Measurements from ENCODE around the gene SCAMP3.

The SCAMP3 gene

DNA sequence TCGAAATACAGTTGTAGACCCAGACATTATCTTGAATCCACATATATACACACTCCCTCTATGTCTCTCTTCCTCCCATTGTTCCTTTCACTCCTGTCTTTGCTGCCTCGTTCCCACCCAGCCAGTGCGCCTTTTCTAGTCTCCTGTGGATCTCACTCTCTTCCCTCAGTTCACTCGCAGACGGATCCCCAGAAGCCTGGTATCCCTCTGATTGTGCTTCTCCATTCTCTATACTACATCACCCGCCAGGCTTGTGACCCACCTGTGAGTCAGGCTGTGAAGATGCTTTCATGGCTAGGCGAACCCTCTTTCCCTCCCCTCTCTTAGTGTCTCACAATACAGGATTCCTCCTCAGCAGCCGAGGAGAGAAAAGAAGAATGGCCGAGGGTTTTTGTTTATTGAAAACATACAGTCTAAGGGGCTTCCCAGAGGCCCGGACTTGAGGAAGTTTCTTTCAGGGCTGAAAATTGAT, 16.6 kb upstream of the SCAMP3 start:
- no peak for DNase-seq (ENCODE audit: low spot score in 2 of 2)
- H3K27ac Mint-ChIP-seq (ENCODE audit: low read depth), result peak overlapping the region; percentile 38
- H3K4me3 Mint-ChIP-seq, result peak overlapping the region; percentile 73
- no peak for ATAC-seq (replicated peaks; ENCODE audit: extremely low read depth, poor library complexity, severe bottlenecking)
- H3K4me1 Mint-ChIP-seq, result peaks cover 25% of the 10 kb centered on the region
- peaks cover 10% of the 10 kb centered on the region for H3K36me3 Mint-ChIP-seq (ENCODE audit: insufficient read depth)
- H3K9me3 Mint-ChIP-seq, result no peaks in the 10 kb centered on the region
- no peaks in the 10 kb centered on the region for H3K27me3 Mint-ChIP-seq

DNA sequence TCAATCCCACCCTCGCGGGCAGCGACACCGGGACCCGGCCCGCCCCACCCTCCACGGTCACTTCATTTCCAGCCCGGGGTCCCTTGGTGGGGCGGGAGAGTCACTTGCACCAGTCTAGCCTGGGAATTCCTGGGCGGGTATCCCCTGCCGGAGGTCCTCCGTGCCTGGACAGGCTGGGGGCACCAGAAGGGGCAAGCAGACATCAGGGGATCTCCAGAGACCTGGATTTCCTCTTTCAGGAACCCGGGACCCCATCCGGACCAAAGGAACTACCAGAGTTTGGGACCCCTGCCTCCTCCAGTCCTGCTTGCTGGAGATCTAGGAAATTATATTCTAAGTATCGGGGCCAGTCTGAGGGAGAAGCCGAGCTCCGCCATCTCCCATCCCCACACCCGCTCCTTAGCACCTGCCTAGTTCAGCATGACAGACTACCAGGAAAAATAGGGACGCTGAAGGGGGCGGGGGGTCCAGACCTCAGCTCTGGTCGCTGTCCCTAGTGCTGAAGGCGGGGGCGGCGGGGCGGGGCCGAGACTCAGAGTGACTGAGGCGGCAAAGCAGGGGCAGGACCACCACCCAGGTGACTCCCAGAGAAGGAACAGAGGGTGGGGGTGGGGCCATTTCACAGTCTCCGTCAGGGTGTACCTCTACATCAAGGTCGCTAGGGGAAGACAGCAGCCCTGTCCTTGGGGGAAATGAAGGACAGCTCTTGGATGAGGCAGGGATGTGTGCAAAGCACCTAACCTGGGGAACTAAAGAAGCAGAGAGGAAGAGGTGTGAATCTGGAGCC, 15.9 kb upstream of the SCAMP3 start:
- Mint-ChIP-seq H3K36me3 (ENCODE audit: insufficient read depth) (peaks cover 15% of the 10 kb centered on the region), H3K4me1 (peaks cover 29% of the 10 kb centered on the region), H3K27me3 (no peaks in the 10 kb centered on the region), H3K27ac (ENCODE audit: low read depth) (peak overlapping the region; percentile 38), H3K9me3 (no peaks in the 10 kb centered on the region), H3K4me3 (peak overlapping the region; percentile 73)
- ATAC-seq (replicated peaks; ENCODE audit: extremely low read depth, poor library complexity, severe bottlenecking) (peak; percentile 52), DNase-seq (ENCODE audit: low spot score in 2 of 2) (peak; percentile 51 to 56)

DNA sequence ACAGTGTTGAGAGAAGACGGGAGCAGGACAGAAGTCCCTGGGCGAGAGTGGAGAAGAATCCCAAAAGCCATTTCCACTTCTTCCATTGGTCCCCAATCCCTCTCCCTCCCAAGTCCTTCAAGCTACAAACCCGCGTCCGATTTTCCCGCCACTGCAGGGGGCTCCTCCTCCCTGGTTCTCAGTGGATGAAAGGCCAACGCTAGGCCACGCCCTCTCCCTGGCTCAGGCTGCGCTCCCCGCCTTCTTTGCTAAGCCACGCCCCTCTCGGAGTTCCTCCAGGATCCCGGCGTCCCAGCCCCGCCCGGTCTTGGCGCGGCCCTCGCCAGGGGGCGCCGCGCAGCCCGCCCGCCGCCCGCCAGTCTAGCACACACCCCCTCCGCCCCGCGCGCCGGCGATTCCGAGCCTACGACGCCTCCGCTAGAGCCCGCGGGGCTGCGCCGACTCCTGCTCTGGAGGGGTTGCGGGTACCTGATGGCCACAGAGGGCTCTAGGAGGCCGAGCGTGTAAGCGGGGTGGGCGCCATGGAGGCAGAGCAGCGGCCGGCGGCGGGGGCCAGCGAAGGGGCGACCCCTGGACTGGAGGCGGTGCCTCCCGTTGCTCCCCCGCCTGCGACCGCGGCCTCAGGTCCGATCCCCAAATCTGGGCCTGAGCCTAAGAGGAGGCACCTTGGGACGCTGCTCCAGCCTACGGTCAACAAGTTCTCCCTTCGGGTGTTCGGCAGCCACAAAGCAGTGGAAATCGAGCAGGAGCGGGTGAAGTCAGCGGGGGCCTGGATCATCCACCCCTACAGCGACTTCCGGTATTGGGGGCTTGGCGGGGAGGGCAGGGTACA, 15.1 kb upstream of the SCAMP3 start, which contains the start of gene HCN3:
HCN3 (plus strand) TSS at position 394 of the 832 bp plus-strand sequence; CDS start at position 522, 128 bp downstream.
- Mint-ChIP-seq H3K27me3 (no peaks in the 10 kb centered on the region), H3K36me3 (ENCODE audit: insufficient read depth) (peaks cover 16% of the 10 kb centered on the region), H3K4me1 (peaks cover 36% of the 10 kb centered on the region), H3K9me3 (no peaks in the 10 kb centered on the region), H3K4me3 (peak within 1 kb of the TSS; percentile 73), H3K27ac (ENCODE audit: low read depth) (no peak within 1 kb of the TSS)
- DNase-seq (ENCODE audit: low spot score in 2 of 2) (peak; percentile 66 to 70), ATAC-seq (replicated peaks; ENCODE audit: extremely low read depth, poor library complexity, severe bottlenecking) (peak; percentile 33)

DNA sequence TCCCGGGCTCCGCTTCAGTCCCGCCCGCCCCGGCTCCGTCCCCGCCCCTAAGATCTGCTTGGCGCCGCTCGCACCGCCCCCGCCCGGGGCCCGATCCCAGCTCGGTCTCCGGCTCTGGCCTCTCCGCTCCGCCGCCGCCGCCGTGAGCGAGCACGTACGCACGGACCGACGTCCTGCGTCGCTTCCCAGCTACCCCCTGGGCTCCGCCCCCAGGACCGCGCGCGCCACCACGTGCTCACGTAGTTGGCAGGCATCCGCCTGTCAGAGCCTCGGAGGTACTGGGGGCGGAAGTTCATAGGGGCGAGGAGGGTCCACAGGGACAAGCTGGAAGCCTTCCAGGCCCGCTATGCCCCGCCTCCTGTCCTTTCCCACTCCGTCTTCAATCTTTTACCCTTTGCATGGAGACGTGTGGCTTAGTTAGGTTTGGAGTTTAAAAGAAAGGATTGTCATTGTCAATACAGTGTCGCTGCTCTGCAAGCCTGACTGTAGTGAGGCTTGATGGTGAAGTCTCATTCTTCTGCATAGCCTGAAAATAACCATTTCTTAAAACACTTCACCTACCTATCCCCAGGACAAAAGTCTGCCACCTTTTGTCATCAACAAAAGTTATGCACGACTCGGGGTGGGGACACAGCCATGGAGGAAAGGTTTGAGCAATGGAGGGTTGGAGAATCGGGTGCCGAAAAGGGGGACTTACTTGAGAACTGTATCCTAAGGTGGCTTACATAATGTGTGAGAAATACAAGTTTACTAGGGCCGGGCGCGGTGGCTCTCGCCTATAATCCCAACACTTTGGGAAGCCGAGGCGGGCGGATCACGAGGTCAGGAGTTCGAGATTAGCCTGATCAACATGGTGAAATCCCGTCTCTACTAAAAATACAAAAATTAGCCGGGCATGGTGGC, 11.4 kb upstream of the SCAMP3 start, which contains the start of gene CLK2:
CLK2 (minus strand) TSS at position 162 of the 903 bp plus-strand sequence. CDS start 2,527 bp downstream, outside the sequence.
- Mint-ChIP-seq H3K4me1 (peaks cover 40% of the 10 kb centered on the region), H3K4me3 (peak within 1 kb of the TSS; percentile 75), H3K36me3 (ENCODE audit: insufficient read depth) (peaks cover 33% of the 10 kb centered on the region), H3K27ac (ENCODE audit: low read depth) (peak within 1 kb of the TSS; percentile 17), H3K27me3 (no peaks in the 10 kb centered on the region), H3K9me3 (no peaks in the 10 kb centered on the region)
- DNase-seq (ENCODE audit: low spot score in 2 of 2) (peak; percentile 81 to 86), ATAC-seq (replicated peaks; ENCODE audit: extremely low read depth, poor library complexity, severe bottlenecking) (peak; percentile 90)

DNA sequence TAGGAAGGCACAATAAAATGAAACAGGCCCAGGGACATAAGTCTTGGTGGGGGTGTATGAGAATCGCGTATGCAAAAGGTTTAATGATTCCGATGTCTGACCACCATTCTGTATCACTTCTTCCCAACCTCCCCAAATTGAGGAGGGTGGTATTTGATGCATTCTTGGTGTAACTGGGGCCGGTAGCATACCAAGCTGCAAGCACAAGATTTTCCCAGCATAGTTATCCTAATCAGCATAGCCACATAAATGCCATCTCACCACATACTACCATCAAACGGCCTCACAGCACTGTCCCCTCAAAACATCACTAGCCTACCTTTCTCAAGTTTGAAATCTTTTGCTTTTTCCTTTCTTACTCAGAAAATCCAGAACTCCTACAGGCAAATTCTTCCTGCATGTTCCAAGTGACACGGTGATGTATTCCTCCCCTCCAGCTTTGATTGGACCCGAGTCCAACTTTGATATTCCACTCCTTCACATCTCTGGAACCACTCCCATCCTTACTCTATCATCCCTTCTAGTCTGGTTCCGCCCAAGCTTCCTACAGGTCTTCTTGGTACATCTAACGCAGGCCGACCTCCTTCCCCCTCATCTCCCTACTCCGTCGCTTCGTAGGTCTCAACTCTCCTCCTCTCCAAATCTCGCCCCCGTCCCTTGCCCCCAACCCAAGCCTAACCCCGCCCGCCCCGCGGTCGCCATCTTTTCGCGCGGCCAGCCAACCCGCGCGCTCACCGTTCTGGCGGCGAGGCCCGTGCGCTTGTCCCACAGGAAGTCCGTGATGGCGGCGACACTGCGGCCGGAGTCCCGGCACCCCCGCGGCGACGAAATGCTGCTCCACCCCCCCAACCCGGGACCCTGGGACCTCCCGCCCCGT, 10.5 kb upstream of the SCAMP3 start:
- peak overlapping the region; percentile 75 for H3K4me3 Mint-ChIP-seq
- H3K27ac Mint-ChIP-seq (ENCODE audit: low read depth), result peak overlapping the region; percentile 17
- ATAC-seq (replicated peaks; ENCODE audit: extremely low read depth, poor library complexity, severe bottlenecking), result peak; percentile 22
- peak in 1 of 2 donors; percentile 15 for DNase-seq (ENCODE audit: low spot score in 2 of 2)
- no peaks in the 10 kb centered on the region for H3K27me3 Mint-ChIP-seq
- no peaks in the 10 kb centered on the region for H3K9me3 Mint-ChIP-seq
- peaks cover 37% of the 10 kb centered on the region for H3K4me1 Mint-ChIP-seq
- peaks cover 40% of the 10 kb centered on the region for H3K36me3 Mint-ChIP-seq (ENCODE audit: insufficient read depth)

DNA sequence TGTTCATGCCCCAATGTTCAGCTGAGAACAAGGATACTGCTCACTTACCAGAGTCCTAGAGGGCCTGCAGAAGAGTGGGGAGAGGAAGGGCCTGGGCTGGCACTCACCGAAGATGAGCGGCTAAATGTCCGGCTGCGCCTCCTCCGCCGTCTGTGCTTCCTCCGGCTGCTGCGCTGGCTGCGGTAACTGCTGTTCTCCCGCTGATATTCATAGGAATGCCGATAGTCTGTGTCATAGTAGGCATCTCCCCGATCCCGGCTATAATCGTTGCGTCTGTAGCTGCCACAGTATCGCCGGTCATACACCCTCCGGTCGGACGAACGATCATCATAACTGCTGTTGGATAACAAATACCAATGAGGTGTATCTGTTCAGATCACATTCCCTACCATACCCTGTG, 7.2 kb upstream of the SCAMP3 start:
- DNase-seq (ENCODE audit: low spot score in 2 of 2) (no peak), ATAC-seq (replicated peaks; ENCODE audit: extremely low read depth, poor library complexity, severe bottlenecking) (no peak)
- H3K9me3 Mint-ChIP-seq, result no peaks in the 10 kb centered on the region
- no peak overlapping the region for H3K4me3 Mint-ChIP-seq
- peaks cover 23% of the 10 kb centered on the region for H3K4me1 Mint-ChIP-seq
- H3K27me3 Mint-ChIP-seq, result no peaks in the 10 kb centered on the region
- peaks cover 59% of the 10 kb centered on the region for H3K36me3 Mint-ChIP-seq (ENCODE audit: insufficient read depth)
- no peak overlapping the region for H3K27ac Mint-ChIP-seq (ENCODE audit: low read depth)

- Mint-ChIP-seq H3K9me3 (no peaks in the 10 kb centered on the region), H3K4me1 (peaks cover 21% of the 10 kb centered on the region), H3K27ac (ENCODE audit: low read depth) (no peak overlapping the region), H3K36me3 (ENCODE audit: insufficient read depth) (peaks cover 56% of the 10 kb centered on the region), H3K4me3 (no peak overlapping the region), H3K27me3 (no peaks in the 10 kb centered on the region)
- no peak for DNase-seq (ENCODE audit: low spot score in 2 of 2)
- no peak for ATAC-seq (replicated peaks; ENCODE audit: extremely low read depth, poor library complexity, severe bottlenecking)
Observed at GRCh38 chr1:155268630-155269029, 6.5 kb upstream of the SCAMP3 start.

GRCh38 chr1:155267373-155267772, 5.2 kb upstream of the SCAMP3 start:
- H3K4me3 Mint-ChIP-seq, result no peak overlapping the region
- H3K9me3 Mint-ChIP-seq, result no peaks in the 10 kb centered on the region
- ATAC-seq (replicated peaks; ENCODE audit: extremely low read depth, poor library complexity, severe bottlenecking) (no peak), DNase-seq (ENCODE audit: low spot score in 2 of 2) (no peak)
- H3K27ac Mint-ChIP-seq (ENCODE audit: low read depth), result no peak overlapping the region
- peaks cover 15% of the 10 kb centered on the region for H3K4me1 Mint-ChIP-seq
- H3K27me3 Mint-ChIP-seq, result no peaks in the 10 kb centered on the region
- peaks cover 55% of the 10 kb centered on the region for H3K36me3 Mint-ChIP-seq (ENCODE audit: insufficient read depth)

DNA sequence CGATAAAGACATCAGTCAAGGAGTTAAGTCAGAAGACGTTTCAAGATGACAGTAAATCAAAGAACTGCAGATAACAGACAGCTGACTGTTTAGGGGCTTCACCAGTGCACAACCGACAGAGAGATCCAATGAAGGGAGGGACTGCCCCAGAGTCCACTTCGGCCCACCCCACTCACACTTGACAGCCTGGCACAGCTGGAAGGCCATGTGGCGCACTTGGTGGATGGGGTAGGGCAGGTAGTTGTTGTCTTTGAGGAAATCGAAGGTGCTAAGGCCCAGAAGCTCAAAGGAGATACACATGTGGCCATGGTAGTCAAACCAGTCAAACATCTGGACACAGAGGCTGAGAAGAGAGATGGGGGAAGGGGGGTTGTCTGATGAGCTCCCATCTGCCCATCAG, 4.4 kb upstream of the SCAMP3 start:
- H3K27ac Mint-ChIP-seq (ENCODE audit: low read depth), result no peak overlapping the region
- H3K27me3 Mint-ChIP-seq, result no peaks in the 10 kb centered on the region
- DNase-seq (ENCODE audit: low spot score in 2 of 2), result no peak
- no peaks in the 10 kb centered on the region for H3K9me3 Mint-ChIP-seq
- no peak for ATAC-seq (replicated peaks; ENCODE audit: extremely low read depth, poor library complexity, severe bottlenecking)
- peaks cover 24% of the 10 kb centered on the region for H3K4me1 Mint-ChIP-seq
- no peak overlapping the region for H3K4me3 Mint-ChIP-seq
- peaks cover 61% of the 10 kb centered on the region for H3K36me3 Mint-ChIP-seq (ENCODE audit: insufficient read depth)

DNA sequence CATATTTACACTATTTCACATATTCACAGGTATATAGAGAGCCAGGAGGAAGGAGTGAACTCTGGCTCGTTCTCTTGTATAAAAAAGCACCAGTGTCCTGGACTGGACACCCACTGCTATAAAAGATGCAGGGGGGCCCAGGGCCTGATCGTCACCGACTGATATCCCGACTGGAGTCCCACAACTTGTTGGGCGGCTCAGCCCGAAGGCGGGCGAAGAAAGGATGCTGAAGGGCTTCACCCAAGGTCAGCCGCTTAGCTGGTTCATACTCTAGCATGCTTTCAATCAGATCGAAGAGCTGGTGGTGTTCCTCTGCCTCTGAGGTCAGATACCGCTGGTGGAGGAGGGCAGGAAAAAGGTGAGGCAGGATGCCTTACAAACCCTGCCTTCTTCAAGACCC, 907 bp upstream of the SCAMP3 start:
- H3K4me3 Mint-ChIP-seq, result peak overlapping the region; percentile 93
- no peaks in the 10 kb centered on the region for H3K27me3 Mint-ChIP-seq
- H3K27ac Mint-ChIP-seq (ENCODE audit: low read depth), result peak overlapping the region; percentile 91
- peaks cover 57% of the 10 kb centered on the region for H3K36me3 Mint-ChIP-seq (ENCODE audit: insufficient read depth)
- no peak for DNase-seq (ENCODE audit: low spot score in 2 of 2)
- H3K4me1 Mint-ChIP-seq, result peaks cover 29% of the 10 kb centered on the region
- H3K9me3 Mint-ChIP-seq, result no peaks in the 10 kb centered on the region
- ATAC-seq (replicated peaks; ENCODE audit: extremely low read depth, poor library complexity, severe bottlenecking), result no peak

DNA sequence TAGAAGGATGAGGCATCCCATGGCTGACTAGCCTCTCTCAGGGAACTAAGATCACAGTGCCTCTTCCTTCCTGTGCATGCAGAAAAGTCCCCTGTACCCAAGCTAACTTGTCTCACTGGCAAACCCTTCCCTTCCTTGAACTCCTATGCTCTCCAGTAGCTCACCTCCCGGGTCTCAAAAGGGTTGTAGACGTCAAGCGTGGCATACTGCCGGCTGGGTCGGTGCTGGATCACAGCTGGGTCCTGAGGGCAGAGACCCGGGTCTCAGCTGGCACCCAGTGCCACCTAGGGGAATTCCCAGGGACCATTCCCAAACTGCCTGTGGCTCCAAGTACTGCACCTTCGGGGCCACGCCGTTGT, 688 bp downstream of the SCAMP3 start:
- H3K9me3 Mint-ChIP-seq, result no peaks in the 10 kb centered on the region
- H3K36me3 Mint-ChIP-seq (ENCODE audit: insufficient read depth), result peaks cover 51% of the 10 kb centered on the region
- peak overlapping the region; percentile 93 for H3K4me3 Mint-ChIP-seq
- no peak for DNase-seq (ENCODE audit: low spot score in 2 of 2)
- H3K27ac Mint-ChIP-seq (ENCODE audit: low read depth), result peak overlapping the region; percentile 91
- H3K4me1 Mint-ChIP-seq, result peaks cover 41% of the 10 kb centered on the region
- H3K27me3 Mint-ChIP-seq, result no peaks in the 10 kb centered on the region
- ATAC-seq (replicated peaks; ENCODE audit: extremely low read depth, poor library complexity, severe bottlenecking), result peak; percentile 8

Measured in central memory CD8-positive, alpha-beta T cell (primary cell).